Tibial artery (tissue), 4 donors: ENCODE data around the gene TUBAL3.
A peak's percentile ranks its signal among the peaks of the same experiment; 100 is the strongest.

Experiments used
- DNase-seq, 2 donors: peaks; one replicate each; pipeline ENCODE4 v3.0.0-alpha.2; 2019
- H3K27ac ChIP-seq, 2 donors: fragments of 200-600 bp; sonication (generic) in 1 of 2; 1 replicate in 1 of 2; 2 replicates in 1 of 2; pipeline ENCODE4 v1.5.1; 2018 to 2019; ENCODE audit warnings: mild to moderate bottlenecking in 1 of 2
- H3K27me3 ChIP-seq, 2 donors: fragments of 200-600 bp; sonication (generic) in 1 of 2; one replicate each; pipeline versions ENCODE4 v1.5.1 to v1.6.0; 2016 to 2019
- H3K36me3 ChIP-seq, 3 donors: fragments of 200-600 bp; sonication (generic) in 2 of 3; one replicate each; pipeline ENCODE4 v1.5.1; 2016 to 2019; ENCODE audit warnings: mild to moderate bottlenecking in 2 of 3
- H3K4me1 ChIP-seq, 4 donors: fragments of 200-600 bp; sonication (generic) in 2 of 4; 1 replicate in 3 of 4; 2 replicates in 1 of 4; pipeline ENCODE4 v1.5.1; 2016 to 2019
- H3K4me3 ChIP-seq, 2 donors: fragments of 200-600 bp; sonication (generic) in 1 of 2; 1 replicate in 1 of 2; 2 replicates in 1 of 2; pipeline ENCODE4 v1.5.1; 2018 to 2019; ENCODE audit warnings: mild to moderate bottlenecking in 2 of 2
- H3K9me3 ChIP-seq, 3 donors: fragments of 200-600 bp; sonication (generic) in 1 of 3; one replicate each; pipeline ENCODE4 v1.5.1; 2016 to 2019
- CTCF ChIP-seq, 2 experiments: fragments of 200-600 bp in 1 of 2; fragments of 450-650 bp in 1 of 2; IDR thresholded peaks; one replicate each; pipeline ENCODE4 v1.5.1; 2017 to 2019; ENCODE audit warnings: antibody characterized with exemption in 2 of 2, mild to moderate bottlenecking in 1 of 2, moderate library complexity in 1 of 2
- intact Hi-C: fragments of 100-400 bp; cut with DNase I; formaldehyde crosslinking; loops from one replicate; pipeline ENCODE4 v1.15.0; 2023; ENCODE audit warnings: low total_unique reads

The TUBAL3 gene

GRCh38 chr10:5448333-5449001 is 43.8 kb upstream of the TUBAL3 start:
- intact Hi-C loops = loop anchor here (5.0 to 10.0 kb wide), 3 partner anchors 84 to 366 kb away; partner anchors contain the start of genes GDI2 and TASOR2
- DNase-seq = no peak
- H3K27me3 ChIP-seq = no peaks in the 10 kb centered on the region
- H3K27ac ChIP-seq = peak overlapping the region; percentile 76 to 80
- peaks cover 0 to 59% (median 25%) of the 10 kb centered on the region in 4 donors for H3K4me1 ChIP-seq
- TF ChIP-seq CTCF (IDR thresholded peaks at IDR 0.05) = no peak
- peaks cover 14 to 17% (median 15%) of the 10 kb centered on the region in 3 donors for H3K36me3 ChIP-seq
- H3K4me3 ChIP-seq = peak overlapping the region; percentile 66 to 76
- no peaks in the 10 kb centered on the region for H3K9me3 ChIP-seq

GRCh38 chr10:5447611-5448071 is 43.0 kb upstream of the TUBAL3 start:
- Histone ChIP-seq H3K27me3 (no peaks in the 10 kb centered on the region), H3K27ac (peak overlapping the region; percentile 76 to 80), H3K36me3 (peaks cover 5 to 9% (median 7%) of the 10 kb centered on the region in 3 donors), H3K4me1 (peaks cover 0 to 58% (median 29%) of the 10 kb centered on the region in 4 donors), H3K4me3 (peak overlapping the region; percentile 66 to 76), H3K9me3 (no peaks in the 10 kb centered on the region)
- no peak for TF ChIP-seq CTCF (IDR thresholded peaks at IDR 0.05)
- intact Hi-C loops = loop anchor here (2.0 to 10.0 kb wide), 4 partner anchors 85 to 367 kb away; partner anchors contain the start of genes GDI2 and TASOR2
- DNase-seq = no peak

GRCh38 chr10:5447056-5447455 is 42.4 kb upstream of the TUBAL3 start:
- Histone ChIP-seq H3K4me1 (peaks cover 0 to 58% (median 31%) of the 10 kb centered on the region in 4 donors), H3K27me3 (no peaks in the 10 kb centered on the region), H3K9me3 (no peaks in the 10 kb centered on the region), H3K36me3 (peaks cover 0 to 3% (median under 1%) of the 10 kb centered on the region in 3 donors), H3K4me3 (peak overlapping the region; percentile 66 to 76), H3K27ac (peak overlapping the region; percentile 76 to 80)
- DNase-seq = no peak
- intact Hi-C loops = loop anchor here (2.0 to 10.0 kb wide), 4 partner anchors 85 to 368 kb away; partner anchors contain the start of genes GDI2 and TASOR2
- TF ChIP-seq CTCF (IDR thresholded peaks at IDR 0.05) = no peak

GRCh38 chr10:5446390-5446926 is 41.8 kb upstream of the TUBAL3 start:
- Histone ChIP-seq H3K9me3 (no peaks in the 10 kb centered on the region), H3K36me3 (no peaks in the 10 kb centered on the region), H3K27ac (peak overlapping the region; percentile 76 to 80), H3K4me1 (peaks cover 0 to 61% (median 30%) of the 10 kb centered on the region in 4 donors), H3K4me3 (peak overlapping the region; percentile 66 to 76), H3K27me3 (no peaks in the 10 kb centered on the region)
- intact Hi-C loops = loop anchor here (2.0 to 10.0 kb wide), 4 partner anchors 86 to 368 kb away; partner anchors contain the start of genes GDI2 and TASOR2
- no peak for TF ChIP-seq CTCF (IDR thresholded peaks at IDR 0.05)
- DNase-seq = peak; percentile 97 to 98

- peaks cover 0 to 46% (median 30%) of the 10 kb centered on the region in 4 donors for H3K4me1 ChIP-seq
- no peaks in the 10 kb centered on the region for H3K9me3 ChIP-seq
- peak overlapping the region; percentile 76 to 80 for H3K27ac ChIP-seq
- H3K27me3 ChIP-seq = no peaks in the 10 kb centered on the region
- intact Hi-C loops = loop anchor here (5.0 to 10.0 kb wide), 3 partner anchors 87 to 370 kb away; partner anchors contain the start of genes GDI2 and TASOR2
- TF ChIP-seq CTCF (IDR thresholded peaks at IDR 0.05) = no peak
- no peak for DNase-seq
- H3K4me3 ChIP-seq = no peak overlapping the region
- no peaks in the 10 kb centered on the region for H3K36me3 ChIP-seq
Measured at GRCh38 chr10:5445006-5445405, 40.4 kb upstream of the TUBAL3 start.
